ENCODE measurements around the gene TTC33.
"Not testable (repeated sequence)": the region's sequence is repeated elsewhere in the genome, so short reads cannot be mapped to it uniquely, and the experiment has no call there.

TTC33 gene

DNA sequence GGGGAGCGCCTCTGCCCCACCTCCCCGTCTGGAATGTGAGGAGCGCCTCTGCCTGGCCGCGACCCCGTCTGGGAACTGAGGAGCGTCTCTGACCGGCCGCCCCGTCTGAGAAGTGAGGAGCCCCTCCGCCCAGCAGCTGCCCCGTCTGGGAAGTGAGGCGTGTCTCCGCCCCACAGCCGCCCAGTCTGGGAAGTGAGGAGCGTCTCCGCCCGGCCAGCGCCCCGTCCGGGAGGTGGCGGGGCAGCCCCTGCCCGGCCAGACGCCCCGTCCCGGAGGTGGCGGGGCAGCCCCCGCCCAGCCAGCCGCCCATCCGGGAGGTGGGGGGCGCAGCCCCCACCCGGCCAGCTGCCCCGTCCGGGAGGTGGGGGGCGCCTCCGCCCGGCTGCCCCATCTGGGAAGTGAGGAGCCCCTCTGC lies 33.3 kb downstream of the TTC33 start:
- DNase-seq (ENCODE audit: low read depth in 4 of 4, low spot score in 1 of 4) = not testable (repeated sequence)

GRCh38 chr5:40720069-40720468 lies 35.7 kb downstream of the TTC33 start:
- DNase-seq (ENCODE audit: low read depth in 4 of 4, low spot score in 1 of 4) = no peak

- no peak for DNase-seq (ENCODE audit: low read depth in 4 of 4, low spot score in 1 of 4)
Observed at GRCh38 chr5:40717281-40717680, 38.5 kb downstream of the TTC33 start.

GRCh38 chr5:40716590-40716989 lies 39.2 kb downstream of the TTC33 start:
- no peak for DNase-seq (ENCODE audit: low read depth in 4 of 4, low spot score in 1 of 4)

GRCh38 chr5:40716000-40716399 lies 39.8 kb downstream of the TTC33 start:
- DNase-seq (ENCODE audit: low read depth in 4 of 4, low spot score in 1 of 4) = no peak

GRCh38 chr5:40714001-40714400 lies 41.8 kb downstream of the TTC33 start:
- no peak for DNase-seq (ENCODE audit: low read depth in 4 of 4, low spot score in 1 of 4)

DNA sequence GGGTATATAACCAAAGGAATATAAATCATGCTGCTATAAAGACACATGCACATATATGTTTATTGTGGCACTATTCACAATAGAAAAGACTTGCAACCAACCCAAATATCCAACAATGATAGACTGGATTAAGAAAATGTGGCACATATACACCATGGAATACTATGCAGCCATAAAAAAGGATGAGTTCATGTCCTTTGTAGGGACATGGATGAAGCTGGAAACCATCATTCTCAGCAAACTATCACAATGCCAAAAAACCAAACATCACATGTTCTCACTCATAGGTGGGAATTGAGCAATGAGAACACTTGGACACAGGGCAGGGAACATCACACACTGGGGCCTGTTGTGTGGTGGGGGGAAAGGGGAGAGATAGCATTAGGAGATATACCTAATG lies 45.2 kb downstream of the TTC33 start:
- not testable (repeated sequence) for DNase-seq (ENCODE audit: low read depth in 4 of 4, low spot score in 1 of 4)

GRCh38 chr5:40705484-40705883 lies 50.3 kb downstream of the TTC33 start:
- DNase-seq (ENCODE audit: low read depth in 4 of 4, low spot score in 1 of 4) = not testable (repeated sequence)

GRCh38 chr5:40702027-40702426 lies 53.7 kb downstream of the TTC33 start:
- not testable (repeated sequence) for DNase-seq (ENCODE audit: low read depth in 4 of 4, low spot score in 1 of 4)

GRCh38 chr5:40700116-40700782 lies 55.5 kb downstream of the TTC33 start:
- no peak for DNase-seq (ENCODE audit: low read depth in 4 of 4, low spot score in 1 of 4)

- DNase-seq (ENCODE audit: low read depth in 4 of 4, low spot score in 1 of 4) = no peak
Observed at GRCh38 chr5:40694433-40694832, 61.3 kb downstream of the TTC33 start.

- DNase-seq (ENCODE audit: low read depth in 4 of 4, low spot score in 1 of 4) = no peak
Observed at GRCh38 chr5:40691894-40692293, 63.9 kb downstream of the TTC33 start.

GRCh38 chr5:40690267-40690666 lies 65.5 kb downstream of the TTC33 start:
- no peak for DNase-seq (ENCODE audit: low read depth in 4 of 4, low spot score in 1 of 4)

DNA sequence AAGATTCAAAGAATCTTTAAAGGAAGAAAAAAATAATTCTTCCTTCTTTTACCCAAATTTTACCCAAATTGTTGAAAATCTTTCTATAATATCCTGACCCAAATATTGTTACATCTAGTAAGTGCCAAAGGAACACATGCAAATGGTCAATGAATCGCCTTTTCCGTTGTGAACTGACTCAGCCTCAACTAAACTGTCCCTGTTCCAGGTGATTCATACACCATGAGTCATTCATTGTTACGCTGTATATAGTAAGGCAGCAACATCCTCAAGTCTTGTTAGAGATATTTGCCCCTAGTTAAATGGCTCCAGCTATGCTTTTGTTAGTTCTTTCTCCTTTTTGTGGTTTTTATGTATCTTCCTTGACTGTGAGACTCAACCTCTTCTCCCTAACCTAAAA lies 66.3 kb downstream of the TTC33 start:
- peak in 1 of 4 experiments; percentile 24 for DNase-seq (ENCODE audit: low read depth in 4 of 4, low spot score in 1 of 4)

GRCh38 chr5:40688996-40689395 lies 66.8 kb downstream of the TTC33 start:
- no peak for DNase-seq (ENCODE audit: low read depth in 4 of 4, low spot score in 1 of 4)

- DNase-seq (ENCODE audit: low read depth in 4 of 4, low spot score in 1 of 4) = peak; percentile 72 to 77 (median 74)
Observed at GRCh38 chr5:40688127-40688761, 67.5 kb downstream of the TTC33 start.

DNA sequence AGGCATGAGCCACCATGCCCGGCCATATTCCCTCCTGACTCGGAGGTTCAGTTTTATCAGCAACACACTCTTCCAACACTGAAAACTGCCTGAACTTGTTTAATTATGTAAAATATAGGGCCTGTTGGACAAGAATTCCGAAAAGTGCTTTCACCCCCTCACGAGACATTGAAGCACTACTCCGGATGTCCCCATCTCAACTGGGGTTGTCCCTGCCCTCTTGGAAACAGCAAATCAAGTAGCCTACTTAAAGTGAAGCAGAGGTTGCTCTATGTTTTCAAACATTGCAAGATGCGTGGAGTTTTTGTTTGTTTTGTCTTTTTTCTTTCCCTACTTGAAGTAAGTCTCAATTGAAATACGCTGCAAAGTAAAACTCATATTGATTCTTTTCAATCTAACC lies 68.4 kb downstream of the TTC33 start:
- DNase-seq (ENCODE audit: low read depth in 4 of 4, low spot score in 1 of 4) = no peak

DNA sequence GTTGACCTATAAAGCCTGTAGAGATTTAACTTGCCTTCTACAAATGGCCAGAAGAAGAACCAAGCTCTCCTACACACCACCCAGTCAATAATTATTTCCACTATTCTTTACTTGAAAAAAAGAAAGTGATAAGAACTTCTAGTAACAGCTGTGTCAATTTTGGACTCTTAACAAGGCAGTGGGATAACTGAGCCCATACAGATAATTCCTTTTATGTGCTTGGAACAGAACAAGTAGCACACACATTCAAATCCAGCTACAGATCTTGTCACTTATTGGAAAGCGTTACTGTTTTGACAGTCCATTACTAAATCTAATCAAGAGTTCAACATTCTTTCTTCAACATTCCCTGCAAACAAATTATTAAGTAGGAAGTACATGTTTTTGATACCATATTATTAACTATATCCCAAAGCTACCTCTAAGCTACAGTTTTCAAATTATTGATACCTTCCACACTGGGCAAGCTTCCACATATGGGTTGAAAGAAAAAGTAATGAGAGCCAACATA lies 69.7 kb downstream of the TTC33 start:
- no peak for DNase-seq (ENCODE audit: low read depth in 4 of 4, low spot score in 1 of 4)

DNA sequence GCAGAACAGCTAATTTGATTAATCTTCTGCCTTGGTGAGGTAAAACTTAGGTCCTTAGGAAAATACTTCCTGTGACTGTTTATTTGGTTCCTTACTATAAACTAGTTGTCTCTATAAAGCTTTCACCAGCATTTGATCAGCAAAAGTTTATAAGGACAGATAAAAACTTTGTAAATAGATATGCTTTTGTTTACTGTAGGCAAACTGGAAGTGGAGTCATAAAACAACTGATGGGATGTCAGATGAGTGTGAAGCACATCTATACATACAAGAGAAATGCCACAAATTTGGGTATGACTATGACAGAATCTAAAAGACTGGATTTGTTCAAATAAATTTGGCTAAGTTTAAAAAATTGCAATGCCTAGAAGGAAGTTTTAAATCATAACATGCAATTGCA lies 70.6 kb downstream of the TTC33 start:
- DNase-seq (ENCODE audit: low read depth in 4 of 4, low spot score in 1 of 4) = no peak

GRCh38 chr5:40683305-40683704 lies 72.5 kb downstream of the TTC33 start:
- DNase-seq (ENCODE audit: low read depth in 4 of 4, low spot score in 1 of 4) = no peak

GRCh38 chr5:40682154-40683017 lies 73.4 kb downstream of the TTC33 start:
- no peak for DNase-seq (ENCODE audit: low read depth in 4 of 4, low spot score in 1 of 4)
